HepG2 (cell line): Measurements from ENCODE around the gene TMEM80. TPM values are rescaled to one million over a fixed set of nuclear protein-coding genes. Genes with fewer than 3 reads are reported as not detected.

Experiments
- ATAC-seq: fragments of 200-7000 bp; cut with Tn5 transposase; 3 replicates; pipeline ENCODE4 v1.9.1; 2020; ENCODE audit warnings: mild to moderate bottlenecking, moderate library complexity
- BruUV-seq: library from RNA; stranded (reverse); fragments of 400-500 nt; replicated peaks from 2 replicates; lab custom pipeline; 2021; lab: Mats Ljungman, UMichigan
- CTCF ChIA-PET: fragments of 300-600 bp; formaldehyde crosslinking; extraction: SDS; loops from one replicate; lab custom pipeline; 2021; ENCODE audit warnings: low total read pairs, inconsistent platforms, low intra/inter-chr PET ratio; lab: Yijun Ruan, JAX
- POLR2A ChIA-PET: fragments of 350-600 bp; sonication (Branson Sonifier 250); formaldehyde crosslinking; loops from one replicate; lab custom pipeline; 2020; ENCODE audit warnings: antibody characterized with exemption, inconsistent platforms; lab: Yijun Ruan, JAX
- DNase-seq: peaks from one replicate; pipeline ENCODE4 v3.0.0-alpha.2; 2015; ENCODE audit warnings: low spot score
- FAIRE-seq: peaks from 3 replicates; lab custom pipeline; 2011; peaks lifted over from hg19 to GRCh38; lab: Jason Lieb, UNC
- H2AFZ ChIP-seq: one replicate; pipeline ENCODE4 v1.6.1; 2011; ENCODE audit warnings: low read length, inconsistent platforms
- H3K27ac ChIP-seq: fragments of 300-600 bp; 3 replicates; pipeline ENCODE4 v1.8.0; 2011; ENCODE audit warnings: mixed run types, mild to moderate bottlenecking, mixed read lengths, low read length, inconsistent platforms; ENCODE audit not compliant: insufficient read depth; ENCODE audit errors: extremely low read length
- H3K27me3 ChIP-seq, 2 experiments: fragments of 200-600 bp in 1 of 2; 2 replicates in 1 of 2; 3 replicates in 1 of 2; pipeline versions ENCODE4 v1.6.0 to v1.8.0; 2011; ENCODE audit warnings: low read length in 2 of 2, mild to moderate bottlenecking in 2 of 2, moderate library complexity in 2 of 2, inconsistent platforms in 1 of 2; ENCODE audit not compliant: insufficient read depth in 2 of 2, control insufficient read depth in 1 of 2
- H3K36me3 ChIP-seq, 2 experiments: fragments of 200-600 bp in 1 of 2; replicated peaks in 1 of 2; 2 replicates in 1 of 2; 3 replicates in 1 of 2; pipeline versions ENCODE4 v1.5.1 to v1.8.0; 2011; ENCODE audit warnings: low read length in 2 of 2, inconsistent platforms in 1 of 2; ENCODE audit not compliant: insufficient read depth in 2 of 2, control insufficient read depth in 1 of 2
- H3K4me1 ChIP-seq: 2 replicates; pipeline ENCODE4 v1.5.1; 2012; ENCODE audit warnings: low read length, inconsistent platforms; ENCODE audit not compliant: insufficient read depth
- H3K4me2 ChIP-seq: 2 replicates; pipeline ENCODE4 v1.6.0; 2011; ENCODE audit warnings: low read depth, low read length, inconsistent platforms
- H3K4me3 ChIP-seq, 3 experiments: fragments of 200-600 bp in 1 of 3; sonication (generic), shearing (Covaris generic) in 1 of 3; replicated peaks in 1 of 3; 2 replicates each; pipeline ENCODE4 v1.5.1; 2011 to 2016; ENCODE audit warnings: low read length in 3 of 3, inconsistent platforms in 2 of 3, low read depth in 2 of 3, mild to moderate bottlenecking in 2 of 3, control low read depth in 1 of 3, mixed read lengths in 1 of 3; ENCODE audit not compliant: insufficient read depth in 1 of 3
- H3K79me2 ChIP-seq: one replicate; pipeline ENCODE4 v1.6.1; 2011; ENCODE audit warnings: low read length, inconsistent platforms; ENCODE audit not compliant: insufficient read depth
- H3K9ac ChIP-seq: 2 replicates; pipeline ENCODE4 v1.6.0; 2011; ENCODE audit warnings: mild to moderate bottlenecking, low read depth, low read length, inconsistent platforms; ENCODE audit not compliant: insufficient read depth
- H3K9me3 ChIP-seq: 2 replicates; pipeline ENCODE4 v1.5.1; 2012; ENCODE audit warnings: mild to moderate bottlenecking, low read length
- H4K20me1 ChIP-seq: 2 replicates; pipeline ENCODE4 v1.6.0; 2011; ENCODE audit warnings: inconsistent platforms, mild to moderate bottlenecking, low read length, moderate library complexity; ENCODE audit not compliant: insufficient read depth
- AGO2 ChIP-seq: fragments of 200-400 bp; formaldehyde crosslinking; optimal IDR thresholded peaks from 2 replicates; pipeline ENCODE3; 2017; ENCODE audit warnings: mild to moderate bottlenecking, low read depth, low read length, moderate library complexity
- BCL3 ChIP-seq: sonication (generic); formaldehyde crosslinking; IDR thresholded peaks from 2 replicates; pipeline ENCODE4 v1.5.1; 2020; ENCODE audit warnings: mild to moderate bottlenecking, missing genetic modification reagents, moderate library complexity
- CBFB ChIP-seq: sonication (generic); formaldehyde crosslinking; IDR thresholded peaks from 2 replicates; pipeline ENCODE4 v1.4.0; 2020; ENCODE audit warnings: missing genetic modification reagents
- CBX1 ChIP-seq: IDR thresholded peaks from one replicate; pipeline ENCODE4 v1.6.1; 2016; ENCODE audit warnings: antibody characterized with exemption, low read depth
- HCFC1 ChIP-seq: fragments of 150-350 bp; IDR thresholded peaks from 2 replicates; pipeline ENCODE4 v1.6.1; 2014; ENCODE audit warnings: low read depth, low read length
- JUND ChIP-seq: sonication (generic); formaldehyde crosslinking; IDR thresholded peaks from 2 replicates; pipeline ENCODE4 v1.8.0; 2022; ENCODE audit warnings: mild to moderate bottlenecking, missing genetic modification reagents
- NFKB2 ChIP-seq: sonication (generic); formaldehyde crosslinking; IDR thresholded peaks from 2 replicates; pipeline ENCODE4 v1.4.0; 2020; ENCODE audit warnings: missing genetic modification reagents, borderline replicate concordance
- POLR2A ChIP-seq, 2 experiments: IDR thresholded peaks; 2 replicates each; pipeline ENCODE4 v1.6.1; 2011; ENCODE audit warnings: low read depth in 2 of 2, low read length in 2 of 2, mild to moderate bottlenecking in 1 of 2, moderate library complexity in 1 of 2; ENCODE audit not compliant: insufficient read depth in 1 of 2
- STAT6 ChIP-seq: sonication (generic); formaldehyde crosslinking; IDR thresholded peaks from 2 replicates; pipeline ENCODE4 v1.4.0; 2020; ENCODE audit warnings: missing genetic modification reagents, mild to moderate bottlenecking, borderline replicate concordance
- TAF15 ChIP-seq: fragments of 200-400 bp; formaldehyde crosslinking; IDR thresholded peaks from one replicate; pipeline ENCODE4 v1.6.1; 2018; ENCODE audit warnings: mild to moderate bottlenecking, low read depth, low read length; ENCODE audit not compliant: poor library complexity, severe bottlenecking
- TEF ChIP-seq: sonication (generic); formaldehyde crosslinking; IDR thresholded peaks from 2 replicates; pipeline ENCODE4 v1.5.0; 2020; ENCODE audit warnings: missing genetic modification reagents
- TFDP2 ChIP-seq: sonication (generic); formaldehyde crosslinking; IDR thresholded peaks from 2 replicates; pipeline ENCODE4 v1.4.0; 2020; ENCODE audit warnings: missing genetic modification reagents
- ZFP36L1 ChIP-seq: sonication (generic); formaldehyde crosslinking; IDR thresholded peaks from 2 replicates; pipeline ENCODE4 v1.8.0; 2022; ENCODE audit warnings: mild to moderate bottlenecking, missing genetic modification reagents, moderate library complexity
- ZNF790 ChIP-seq: sonication (generic); formaldehyde crosslinking; IDR thresholded peaks from 2 replicates; pipeline ENCODE4 v1.8.0; 2022; ENCODE audit warnings: missing genetic modification reagents, mild to moderate bottlenecking, borderline replicate concordance
- ZNF841 ChIP-seq: sonication (generic); formaldehyde crosslinking; IDR thresholded peaks from 2 replicates; pipeline ENCODE4 v1.8.1; 2023; ENCODE audit warnings: missing genetic modification reagents, borderline replicate concordance
- WGBS: methylation state at CpG from one replicate; pipeline ENCODE4 v1.1.6; 2017; ENCODE audit warnings: low lambda C conversion rate; 5-methylcytosine and 5-hydroxymethylcytosine counted together
- in situ Hi-C: cut with HindIII; loops from 2 replicates; pipeline ENCODE4 v1.10.0; 2017; ENCODE audit warnings: low pct_unique_long_range_greater_than_20kb; ENCODE audit not compliant: extremely low pct_ligation_motif_present
- intact Hi-C: fragments of 100-400 bp; cut with micrococcal nuclease; formaldehyde crosslinking; loops from one replicate; pipeline ENCODE4 v1.10.0; 2022; ENCODE audit not compliant: unreplicated experiment
- polyA plus RNA-seq, 8 experiments: library from polyadenylated mRNA; depleted of rRNA in 3 of 8; stranded (reverse) in 7 of 8; unstranded in 1 of 8; fragments of >200 nt; fragmentation: Illumina TruSeq in 4 of 8; extraction: Trizol in 4 of 8; gene quantifications; 2 replicates each; pipeline versions ENCODE4 v1.2.1 to v1.2.3, GENCODE V29; 2011 to 2016; ENCODE audit warnings: low read depth in 4 of 8, missing spikeins in 1 of 8, mixed read lengths in 1 of 8; ENCODE audit not compliant: insufficient read depth in 1 of 8
- total RNA-seq, 5 experiments: library from RNA; depleted of rRNA; stranded (reverse); fragments of >200 nt; fragmentation: Illumina TruSeq; extraction: Trizol; gene quantifications; 2 replicates each; pipeline ENCODE4 v1.2.3, GENCODE V29; 2016; ENCODE audit warnings: low read depth in 1 of 5

The TMEM80 gene
- total and polyA plus RNA-seq, 2 of the 13 experiments (the other 11 are each of a cell fraction or from before 2014, with no cell fraction given), result 5.6 to 17.1 TPM

- no peaks in the 10 kb centered on the region; a peak in 1 of 5 replicates for H3K27me3 ChIP-seq
- no TSS peak for BruUV-seq
- intact Hi-C loops, result loop anchor here (2.0 to 10.0 kb wide), 2 partner anchors 21 to 53 kb away; no protein-coding TSS in a partner anchor
- peak overlapping the region; percentile 83 for H3K4me2 ChIP-seq
- H3K9ac ChIP-seq, result peak overlapping the region; percentile 92
- DNase-seq (peak; percentile 60), FAIRE-seq (no peak), ATAC-seq (no peak)
- peaks cover 44% of the 10 kb centered on the region for H3K79me2 ChIP-seq
- in situ Hi-C loops, result no loop called here
- no peak overlapping the region for H2AFZ ChIP-seq
- CTCF ChIA-PET, result no interaction called here
- H4K20me1 ChIP-seq, result 0 out of 2 replicates have a peak, but pooled peaks cover 5% of the 10 kb centered on the region
- no peaks in the 10 kb centered on the region for H3K9me3 ChIP-seq
- H3K27ac ChIP-seq, result peak overlapping the region; percentile 96
- peak overlapping the region in 2 of 3 experiments; percentile 11 to 94; a peak in 4 of 6 replicates for H3K4me3 ChIP-seq
- H3K36me3 ChIP-seq, result no peaks in the 10 kb centered on the region; a peak in 1 of 5 replicates
- WGBS, result 13% methylated on average over 6 of the region's 16 CpGs
- POLR2A ChIA-PET, result interaction anchor here (1.0 to 7.9 kb wide), 11 partner anchors 8 to 353 kb away, joined by 3 to 203 read pairs (median 5); partner anchors contain the start of genes DEAF1, HRAS, TALDO1 and TMEM80
- peaks cover 74% of the 10 kb centered on the region for H3K4me1 ChIP-seq
- TF ChIP-seq NFKB2, result 0 out of 2 replicates have a peak, but pooled peaks have one; percentile 7
- TF ChIP-seq AGO2, result peak; percentile 14
- no peak for TF ChIP-seq HCFC1
- no peak for TF ChIP-seq POLR2A (IDR thresholded peaks at IDR 0.05; ENCODE audit: insufficient read depth in 1 of 2, low read depth in 2 of 2, low read length in 2 of 2)
- TF ChIP-seq ZNF790 (CRISPR knock-in tag), result no peak
- TF ChIP-seq CBFB (CRISPR knock-in tag), result no peak
- peak; percentile 7 for TF ChIP-seq CBX1
- TF ChIP-seq TAF15, result peak; percentile 21
- TF ChIP-seq ZFP36L1 (CRISPR knock-in tag), result no peak
- 0 out of 2 replicates have a peak, but pooled peaks have one; percentile 43 for TF ChIP-seq TEF
- TF ChIP-seq ZNF841 (CRISPR knock-in tag), result peak; percentile 37; the same call in 1 of the 2 replicates
- TF ChIP-seq TFDP2 (CRISPR knock-in tag), result peak; percentile 37; the same call in 1 of the 2 replicates
- no peak for TF ChIP-seq STAT6 (CRISPR knock-in tag)
- no peak for TF ChIP-seq BCL3 (CRISPR knock-in tag)
- TF ChIP-seq JUND (CRISPR knock-in tag), result peak; percentile 41; the same call in 1 of the 2 replicates
Measured at GRCh38 chr11:707817-708420, 12.3 kb downstream of the TMEM80 start.
